Measurements from ENCODE around the gene FEZ2. TPM values are rescaled to one million over a fixed set of nuclear protein-coding genes. Genes with fewer than 3 reads are reported as not detected.
"Not testable (repeated sequence)": the region's sequence is repeated elsewhere in the genome, so short reads cannot be mapped to it uniquely, and the experiment has no call there.

Gene FEZ2
- polyA plus RNA-seq, 2 donors: 8.6 to 11.7 TPM

DNA sequence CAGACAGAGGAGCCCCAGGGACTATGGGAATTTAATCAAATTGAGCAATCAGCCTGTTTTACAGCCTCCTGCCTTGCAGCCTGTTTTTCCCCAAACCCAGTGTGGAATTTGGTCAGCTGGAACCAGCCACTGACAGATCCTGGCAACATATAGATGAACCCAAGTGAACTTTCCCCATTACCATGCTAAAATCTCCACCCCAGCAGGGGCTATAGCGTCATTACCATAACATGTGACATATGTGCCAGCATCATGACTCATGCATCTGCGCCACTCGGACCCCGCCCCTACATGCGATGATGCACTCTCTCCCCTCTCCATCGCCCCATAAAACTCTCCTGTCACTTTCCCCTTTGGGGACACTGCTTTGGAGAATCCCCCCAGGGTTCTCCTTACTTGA, 17.3 kb upstream of the FEZ2 start:
- H3K4me1 ChIP-seq (ENCODE audit: control insufficient read depth in 2 of 2, insufficient read depth in 2 of 2, low read length in 1 of 2): no peaks in the 10 kb centered on the region
- H3K27me3 ChIP-seq (ENCODE audit: control insufficient read depth in 1 of 2, insufficient read depth in 2 of 2, low read length in 2 of 2): no peaks in the 10 kb centered on the region
- no peak overlapping the region for H3K4me3 ChIP-seq (ENCODE audit: low read depth in 1 of 2, low read length in 2 of 2)
- WGBS, 2 donors: 69 to 75% methylated on average over 6 of the region's 6 CpGs
- no peak overlapping the region for H3K27ac ChIP-seq (ENCODE audit: low read depth in 2 of 2, low read length in 1 of 2)
- H3K36me3 ChIP-seq (ENCODE audit: control insufficient read depth in 2 of 2, insufficient read depth in 2 of 2, low read length in 1 of 2): no peaks in the 10 kb centered on the region
- no peaks in the 10 kb centered on the region for H3K9me3 ChIP-seq (ENCODE audit: control insufficient read depth in 2 of 2, insufficient read depth in 1 of 2, low read depth in 1 of 2, low read length in 1 of 2)

DNA sequence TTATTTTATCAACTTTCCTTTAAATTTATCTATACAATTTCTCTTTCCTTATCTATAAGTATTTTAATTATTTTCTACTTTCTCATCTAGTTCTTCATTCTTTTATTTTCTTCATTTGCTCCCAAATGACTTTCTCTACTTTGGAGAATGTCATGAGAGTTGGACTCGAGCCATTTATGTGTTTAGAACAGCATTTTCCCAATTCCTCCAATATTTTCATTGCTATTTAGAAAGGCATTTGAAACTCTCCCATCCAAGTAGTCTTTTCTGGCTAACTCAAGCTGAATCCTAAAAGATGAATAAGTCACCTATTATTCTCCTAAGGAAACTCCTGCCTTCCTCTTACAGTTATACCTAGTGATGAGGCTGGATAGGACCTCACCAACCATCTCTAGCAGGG, 15.8 kb upstream of the FEZ2 start:
- no peaks in the 10 kb centered on the region for H3K27me3 ChIP-seq (ENCODE audit: control insufficient read depth in 1 of 2, insufficient read depth in 2 of 2, low read length in 2 of 2)
- peaks cover 0 to 2% of the 10 kb centered on the region in 2 donors for H3K9me3 ChIP-seq (ENCODE audit: control insufficient read depth in 2 of 2, insufficient read depth in 1 of 2, low read depth in 1 of 2, low read length in 1 of 2)
- H3K36me3 ChIP-seq (ENCODE audit: control insufficient read depth in 2 of 2, insufficient read depth in 2 of 2, low read length in 1 of 2): no peaks in the 10 kb centered on the region
- H3K27ac ChIP-seq (ENCODE audit: low read depth in 2 of 2, low read length in 1 of 2): no peak overlapping the region
- 81 to 89% methylated on average over 1 of the region's 1 CpG for WGBS, 2 donors
- no peak overlapping the region for H3K4me3 ChIP-seq (ENCODE audit: low read depth in 1 of 2, low read length in 2 of 2)
- peaks cover 0 to 2% of the 10 kb centered on the region in 2 donors for H3K4me1 ChIP-seq (ENCODE audit: control insufficient read depth in 2 of 2, insufficient read depth in 2 of 2, low read length in 1 of 2)

DNA sequence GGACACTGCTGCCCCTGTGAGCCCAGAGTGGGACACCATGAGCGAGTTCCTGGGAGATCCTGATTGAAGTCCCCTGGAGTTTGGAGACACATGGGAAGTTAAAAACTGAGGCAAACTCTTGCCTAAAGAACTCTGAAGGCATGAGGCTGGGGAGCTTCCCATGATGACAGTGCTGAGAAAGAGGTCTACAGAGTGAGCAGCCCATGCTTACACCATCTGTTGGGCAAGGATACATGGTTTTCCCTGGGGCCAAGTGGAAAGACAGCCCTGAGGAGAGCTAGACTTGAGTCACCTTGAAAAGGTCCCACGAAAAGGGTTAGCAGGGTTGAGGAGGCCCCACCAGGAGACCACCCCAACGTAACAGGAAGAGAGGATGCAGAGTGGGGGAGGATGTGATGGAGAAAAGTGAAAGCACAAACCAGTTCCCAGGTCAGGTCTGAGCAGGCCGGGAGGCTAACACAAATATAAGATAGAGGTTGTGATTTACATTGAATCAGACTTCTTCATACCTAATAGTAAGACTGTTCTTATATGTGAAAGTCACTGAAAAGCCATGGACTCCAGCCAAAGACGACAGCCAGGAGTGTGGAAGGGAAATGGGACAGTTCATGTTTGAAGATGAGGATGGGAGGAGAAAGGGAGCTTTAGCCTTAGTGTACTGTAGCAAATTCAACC, 13.5 kb upstream of the FEZ2 start:
- peaks cover 0 to 2% of the 10 kb centered on the region in 2 donors for H3K9me3 ChIP-seq (ENCODE audit: control insufficient read depth in 2 of 2, insufficient read depth in 1 of 2, low read depth in 1 of 2, low read length in 1 of 2)
- WGBS, 2 donors: 69 to 75% methylated on average over 5 of the region's 5 CpGs
- no peak overlapping the region for H3K4me3 ChIP-seq (ENCODE audit: low read depth in 1 of 2, low read length in 2 of 2)
- H3K27me3 ChIP-seq (ENCODE audit: control insufficient read depth in 1 of 2, insufficient read depth in 2 of 2, low read length in 2 of 2): no peaks in the 10 kb centered on the region
- H3K36me3 ChIP-seq (ENCODE audit: control insufficient read depth in 2 of 2, insufficient read depth in 2 of 2, low read length in 1 of 2): no peaks in the 10 kb centered on the region
- peaks cover 0 to 2% of the 10 kb centered on the region in 2 donors for H3K4me1 ChIP-seq (ENCODE audit: control insufficient read depth in 2 of 2, insufficient read depth in 2 of 2, low read length in 1 of 2)
- no peak overlapping the region for H3K27ac ChIP-seq (ENCODE audit: low read depth in 2 of 2, low read length in 1 of 2)

DNA sequence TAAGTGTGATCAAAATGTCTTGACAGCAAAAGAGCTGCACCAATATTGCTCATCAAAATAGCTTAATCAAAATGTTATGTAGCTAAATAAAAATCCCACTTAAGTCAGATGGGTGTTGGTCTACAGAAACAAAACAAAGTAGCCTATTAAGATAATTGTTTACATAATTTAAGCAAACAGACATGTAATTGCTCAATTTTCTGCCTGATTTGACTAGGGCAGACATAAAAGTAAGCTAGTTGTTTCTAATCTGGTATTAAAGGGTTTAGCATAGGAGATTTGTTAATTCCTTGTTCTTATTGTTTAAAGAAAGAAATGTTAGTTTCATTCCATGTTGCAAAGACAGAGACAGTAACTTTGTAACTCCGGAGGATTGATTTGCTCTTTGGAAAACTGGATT, 11.5 kb upstream of the FEZ2 start:
- 50 to 55% methylated on average over 1 of the region's 1 CpG for WGBS, 2 donors
- Histone ChIP-seq H3K9me3 (ENCODE audit: control insufficient read depth in 2 of 2, insufficient read depth in 1 of 2, low read depth in 1 of 2, low read length in 1 of 2) (peaks cover 0 to 2% of the 10 kb centered on the region in 2 donors), H3K4me1 (ENCODE audit: control insufficient read depth in 2 of 2, insufficient read depth in 2 of 2, low read length in 1 of 2) (peaks cover 0 to 2% of the 10 kb centered on the region in 2 donors)

DNA sequence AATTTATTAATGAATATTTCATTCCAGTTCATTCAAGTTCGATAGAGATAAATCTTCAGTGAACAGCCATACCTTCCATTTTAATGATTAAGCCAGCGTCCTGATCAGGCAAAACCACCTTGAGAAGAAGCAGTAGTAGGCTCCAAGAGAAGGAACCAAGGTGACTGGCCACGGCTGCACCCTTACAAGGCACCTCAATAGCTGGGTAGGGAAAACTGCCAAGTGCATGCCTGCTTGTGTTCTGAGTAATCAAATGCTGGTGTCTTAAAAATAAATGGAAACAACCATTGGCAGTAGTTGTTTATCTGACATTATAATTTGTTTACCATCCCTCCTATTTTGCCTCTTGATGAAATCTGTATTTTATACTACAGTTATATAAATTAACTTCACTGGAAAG, 10.0 kb upstream of the FEZ2 start:
- 81 to 84% methylated on average over 3 of the region's 3 CpGs for WGBS, 2 donors
- H3K4me3 ChIP-seq (ENCODE audit: low read depth in 1 of 2, low read length in 2 of 2): no peak overlapping the region
- H3K27ac ChIP-seq (ENCODE audit: low read depth in 2 of 2, low read length in 1 of 2): no peak overlapping the region
- no peaks in the 10 kb centered on the region for H3K36me3 ChIP-seq (ENCODE audit: control insufficient read depth in 2 of 2, insufficient read depth in 2 of 2, low read length in 1 of 2)
- H3K4me1 ChIP-seq (ENCODE audit: control insufficient read depth in 2 of 2, insufficient read depth in 2 of 2, low read length in 1 of 2): peaks cover 0 to 2% of the 10 kb centered on the region in 2 donors
- no peaks in the 10 kb centered on the region for H3K27me3 ChIP-seq (ENCODE audit: control insufficient read depth in 1 of 2, insufficient read depth in 2 of 2, low read length in 2 of 2)
- peaks cover 0 to 2% of the 10 kb centered on the region in 2 donors for H3K9me3 ChIP-seq (ENCODE audit: control insufficient read depth in 2 of 2, insufficient read depth in 1 of 2, low read depth in 1 of 2, low read length in 1 of 2)

More for the DNA sequence above, 11.5 kb upstream of the FEZ2 start:
- Histone ChIP-seq H3K27ac (ENCODE audit: low read depth in 2 of 2, low read length in 1 of 2) (no peak overlapping the region), H3K4me3 (ENCODE audit: low read depth in 1 of 2, low read length in 2 of 2) (no peak overlapping the region), H3K36me3 (ENCODE audit: control insufficient read depth in 2 of 2, insufficient read depth in 2 of 2, low read length in 1 of 2) (no peaks in the 10 kb centered on the region), H3K27me3 (ENCODE audit: control insufficient read depth in 1 of 2, insufficient read depth in 2 of 2, low read length in 2 of 2) (no peaks in the 10 kb centered on the region)

DNA sequence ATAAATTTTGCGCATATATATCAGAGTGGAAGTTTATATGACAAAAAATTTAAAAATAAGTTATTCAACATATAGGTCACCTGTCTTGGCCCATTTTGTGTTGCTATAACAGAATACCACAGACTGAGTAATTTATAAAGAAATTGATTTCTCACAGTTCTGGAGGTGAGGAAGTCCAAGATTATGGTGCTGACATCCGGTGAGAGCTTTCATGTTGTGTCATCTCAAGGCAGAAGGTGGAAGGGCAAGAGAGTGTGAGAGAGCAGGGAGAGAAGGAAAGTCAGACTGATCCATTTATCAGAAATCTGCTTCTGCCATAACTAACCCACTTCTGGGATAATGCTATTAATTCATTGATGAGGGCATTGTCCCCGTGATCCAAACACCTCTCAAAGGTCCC, 9.0 kb upstream of the FEZ2 start:
- peaks cover 0 to 2% of the 10 kb centered on the region in 2 donors for H3K4me1 ChIP-seq (ENCODE audit: control insufficient read depth in 2 of 2, insufficient read depth in 2 of 2, low read length in 1 of 2)
- no peaks in the 10 kb centered on the region for H3K36me3 ChIP-seq (ENCODE audit: control insufficient read depth in 2 of 2, insufficient read depth in 2 of 2, low read length in 1 of 2)
- H3K4me3 ChIP-seq (ENCODE audit: low read depth in 1 of 2, low read length in 2 of 2): no peak overlapping the region
- H3K9me3 ChIP-seq (ENCODE audit: control insufficient read depth in 2 of 2, insufficient read depth in 1 of 2, low read depth in 1 of 2, low read length in 1 of 2): peaks cover 0 to 2% of the 10 kb centered on the region in 2 donors
- no peak overlapping the region for H3K27ac ChIP-seq (ENCODE audit: low read depth in 2 of 2, low read length in 1 of 2)
- WGBS, 2 donors: 70 to 92% methylated on average over 3 of the region's 3 CpGs
- H3K27me3 ChIP-seq (ENCODE audit: control insufficient read depth in 1 of 2, insufficient read depth in 2 of 2, low read length in 2 of 2): no peaks in the 10 kb centered on the region

DNA sequence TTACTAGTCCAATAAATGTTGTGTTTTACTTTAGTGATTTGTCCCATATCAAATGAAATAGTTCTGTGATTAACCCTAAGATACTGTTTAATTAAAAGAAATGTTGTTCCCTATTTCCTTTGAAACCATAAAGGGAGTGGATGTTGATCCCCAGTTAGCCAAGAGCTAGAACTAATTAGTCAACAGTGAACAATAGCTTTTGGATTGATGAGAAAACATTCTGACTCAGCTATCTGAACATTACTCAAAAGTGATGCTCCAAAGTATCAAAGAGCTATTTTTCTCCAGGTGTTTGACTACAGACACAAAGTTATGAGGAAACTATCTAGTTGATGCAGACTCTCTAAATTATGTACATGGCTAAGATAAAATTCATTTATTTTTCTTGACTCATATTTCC, 7.3 kb upstream of the FEZ2 start:
- H3K27me3 ChIP-seq (ENCODE audit: control insufficient read depth in 1 of 2, insufficient read depth in 2 of 2, low read length in 2 of 2): no peaks in the 10 kb centered on the region
- peaks cover 0 to 2% of the 10 kb centered on the region in 2 donors for H3K4me1 ChIP-seq (ENCODE audit: control insufficient read depth in 2 of 2, insufficient read depth in 2 of 2, low read length in 1 of 2)
- no peak overlapping the region for H3K27ac ChIP-seq (ENCODE audit: low read depth in 2 of 2, low read length in 1 of 2)
- no peak overlapping the region for H3K4me3 ChIP-seq (ENCODE audit: low read depth in 1 of 2, low read length in 2 of 2)
- peaks cover 0 to 2% of the 10 kb centered on the region in 2 donors for H3K9me3 ChIP-seq (ENCODE audit: control insufficient read depth in 2 of 2, insufficient read depth in 1 of 2, low read depth in 1 of 2, low read length in 1 of 2)
- no peaks in the 10 kb centered on the region for H3K36me3 ChIP-seq (ENCODE audit: control insufficient read depth in 2 of 2, insufficient read depth in 2 of 2, low read length in 1 of 2)

DNA sequence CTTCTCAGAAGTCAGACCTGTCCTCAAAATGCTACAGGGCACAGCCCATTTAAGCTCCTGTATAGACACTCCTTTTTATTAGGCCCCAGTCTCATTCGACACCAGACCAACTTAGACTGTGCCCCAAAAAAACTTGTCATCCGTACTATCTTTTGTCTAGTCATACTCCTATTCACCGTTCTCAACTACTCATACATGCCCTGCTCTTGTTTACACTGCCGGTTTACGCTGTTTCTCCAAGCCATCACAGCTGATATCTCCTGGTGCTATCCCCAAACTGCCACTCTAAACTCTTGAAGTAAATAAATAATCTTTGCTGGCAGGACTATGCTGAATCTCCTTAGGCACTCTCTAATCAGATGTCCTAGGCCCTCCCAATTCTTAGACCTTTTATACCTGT, 5.7 kb upstream of the FEZ2 start:
- not testable (repeated sequence) for H3K36me3 ChIP-seq (ENCODE audit: control insufficient read depth in 2 of 2, insufficient read depth in 2 of 2, low read length in 1 of 2); H3K27ac ChIP-seq (ENCODE audit: low read depth in 2 of 2, low read length in 1 of 2); H3K4me1 ChIP-seq (ENCODE audit: control insufficient read depth in 2 of 2, insufficient read depth in 2 of 2, low read length in 1 of 2); H3K9me3 ChIP-seq (ENCODE audit: control insufficient read depth in 2 of 2, insufficient read depth in 1 of 2, low read depth in 1 of 2, low read length in 1 of 2); H3K27me3 ChIP-seq (ENCODE audit: control insufficient read depth in 1 of 2, insufficient read depth in 2 of 2, low read length in 2 of 2); H3K4me3 ChIP-seq (ENCODE audit: low read depth in 1 of 2, low read length in 2 of 2)
- 92 to 95% methylated on average over 5 of the region's 5 CpGs for WGBS, 2 donors

DNA sequence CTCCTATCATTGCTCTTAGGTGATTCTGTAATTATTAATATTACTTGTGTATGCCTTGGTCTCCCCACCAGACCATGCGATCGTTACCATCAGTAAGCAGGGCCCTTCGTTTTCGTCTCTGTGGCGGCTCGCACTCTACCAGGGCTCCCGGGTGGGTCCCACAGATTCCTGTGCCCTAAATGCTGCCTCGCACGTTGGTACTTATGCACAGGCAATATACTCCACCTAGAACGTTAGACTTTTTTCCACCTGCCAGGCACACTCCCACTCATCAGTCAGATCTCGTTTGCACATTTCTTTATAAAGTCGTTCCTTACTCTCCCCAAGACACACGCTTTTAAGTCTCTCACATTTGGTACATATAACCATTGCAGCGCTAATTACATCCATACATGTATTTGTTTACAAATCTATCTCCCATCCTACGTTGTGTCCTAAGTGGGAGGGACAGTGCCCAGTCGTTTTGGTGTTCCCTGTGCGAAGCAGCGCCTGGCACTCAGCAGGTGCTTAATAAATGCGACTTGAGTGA, 901 bp downstream of the FEZ2 start:
- Histone ChIP-seq H3K9me3 (ENCODE audit: control insufficient read depth in 2 of 2, insufficient read depth in 1 of 2, low read depth in 1 of 2, low read length in 1 of 2) (no peaks in the 10 kb centered on the region), H3K27me3 (ENCODE audit: control insufficient read depth in 1 of 2, insufficient read depth in 2 of 2, low read length in 2 of 2) (no peaks in the 10 kb centered on the region), H3K27ac (ENCODE audit: low read depth in 2 of 2, low read length in 1 of 2) (no peak overlapping the region), H3K36me3 (ENCODE audit: control insufficient read depth in 2 of 2, insufficient read depth in 2 of 2, low read length in 1 of 2) (no peaks in the 10 kb centered on the region), H3K4me3 (ENCODE audit: low read depth in 1 of 2, low read length in 2 of 2) (peak overlapping the region; percentile 79 to 87), H3K4me1 (ENCODE audit: control insufficient read depth in 2 of 2, insufficient read depth in 2 of 2, low read length in 1 of 2) (peaks cover 3 to 4% of the 10 kb centered on the region in 2 donors)
- 29 to 30% methylated on average over 19 of the region's 19 CpGs for WGBS, 2 donors

DNA sequence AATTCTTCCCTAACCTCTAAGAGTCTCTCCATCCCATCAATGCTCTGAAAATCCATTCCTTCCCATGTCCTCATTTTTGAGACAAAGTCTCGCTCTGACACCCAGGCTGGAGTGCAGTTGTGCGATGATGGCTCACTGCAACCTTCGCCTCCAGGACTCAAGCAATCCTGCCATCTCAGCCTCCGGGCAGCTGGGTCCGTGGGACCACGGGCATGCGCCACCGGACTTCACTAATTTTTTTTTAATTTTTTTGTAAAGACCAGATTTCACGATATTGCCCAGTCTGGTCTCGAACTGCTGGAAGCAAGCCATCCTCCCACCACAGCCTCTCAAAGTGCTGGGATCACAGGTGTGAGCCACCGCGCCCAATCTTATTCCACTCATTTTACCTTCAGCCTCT, 1.6 kb downstream of the FEZ2 start:
- Histone ChIP-seq H3K4me3 (ENCODE audit: low read depth in 1 of 2, low read length in 2 of 2) (no peak overlapping the region), H3K4me1 (ENCODE audit: control insufficient read depth in 2 of 2, insufficient read depth in 2 of 2, low read length in 1 of 2) (peaks cover 3 to 4% of the 10 kb centered on the region in 2 donors)
- 95 to 97% methylated on average over 12 of the region's 12 CpGs for WGBS, 2 donors

More for the DNA sequence above, 1.6 kb downstream of the FEZ2 start:
- H3K9me3 ChIP-seq (ENCODE audit: control insufficient read depth in 2 of 2, insufficient read depth in 1 of 2, low read depth in 1 of 2, low read length in 1 of 2): no peaks in the 10 kb centered on the region
- no peak overlapping the region for H3K27ac ChIP-seq (ENCODE audit: low read depth in 2 of 2, low read length in 1 of 2)
- H3K27me3 ChIP-seq (ENCODE audit: control insufficient read depth in 1 of 2, insufficient read depth in 2 of 2, low read length in 2 of 2): no peaks in the 10 kb centered on the region
- no peaks in the 10 kb centered on the region for H3K36me3 ChIP-seq (ENCODE audit: control insufficient read depth in 2 of 2, insufficient read depth in 2 of 2, low read length in 1 of 2)

Measured in esophagus (tissue), 2 donors.